ENCODE data around the gene NELL1.

NELL1 gene

DNA sequence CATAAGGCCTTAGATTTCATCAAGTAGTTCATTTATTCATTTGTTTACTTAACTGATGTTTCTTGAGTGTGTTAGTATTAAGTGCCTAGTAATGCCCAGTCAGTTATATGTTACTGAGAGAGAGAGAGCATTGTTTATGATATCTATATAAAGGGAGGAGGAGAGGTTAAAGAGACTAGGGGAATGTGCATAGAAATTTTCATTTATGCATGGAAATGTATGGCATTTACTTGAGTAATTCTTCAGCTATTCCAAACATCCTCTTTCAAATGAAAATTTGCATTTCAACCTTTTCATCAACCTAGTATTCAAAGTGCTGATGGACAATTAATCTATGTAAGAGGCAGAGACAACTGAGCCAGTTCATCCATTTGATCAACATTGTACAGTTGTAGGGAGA lies 199.7 kb downstream of the NELL1 start:
- in situ Hi-C loops (cut with MboI; ENCODE audit: low sequenced_read_pairs) = no loop called here

DNA sequence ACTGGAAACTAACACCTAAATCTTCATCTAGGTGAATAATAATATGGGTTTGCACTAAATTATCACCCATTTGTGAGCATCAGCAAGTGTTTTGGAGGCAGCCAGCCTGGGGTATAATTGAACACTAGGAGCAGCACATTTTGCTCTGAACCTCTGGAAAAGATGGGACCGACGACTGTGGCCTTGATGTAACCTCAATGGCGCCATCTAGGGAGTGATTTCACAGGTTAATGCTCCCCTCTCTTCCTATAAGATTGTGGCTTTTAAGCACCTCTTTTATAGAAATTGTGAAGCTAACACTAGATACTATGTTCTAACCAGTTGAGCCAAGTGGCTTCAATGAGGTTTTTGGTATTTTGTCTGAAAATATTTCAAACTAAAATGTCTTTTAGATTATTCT lies 203.7 kb downstream of the NELL1 start:
- in situ Hi-C loops (cut with MboI; ENCODE audit: low sequenced_read_pairs) = no loop called here

DNA sequence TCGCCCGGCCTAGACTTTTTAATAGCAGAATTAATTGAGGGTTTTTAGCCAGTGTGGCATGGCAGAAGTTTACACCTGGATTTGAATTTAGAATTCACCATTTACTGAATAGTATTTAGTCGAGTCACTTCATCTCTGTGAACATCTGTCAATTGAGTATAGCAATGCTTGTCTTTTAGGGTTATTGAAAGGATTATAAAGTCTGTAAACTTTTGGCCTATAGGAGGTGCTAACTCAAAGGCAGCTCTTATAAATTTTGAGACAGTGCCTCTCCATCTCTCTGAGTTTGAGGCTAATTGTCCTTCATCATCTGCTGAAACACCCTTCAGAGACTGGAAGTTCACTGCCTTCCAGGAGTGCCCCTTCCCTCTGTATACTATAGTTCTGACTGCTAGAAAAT lies 205.0 kb downstream of the NELL1 start:
- in situ Hi-C loops (cut with MboI; ENCODE audit: low sequenced_read_pairs) = no loop called here

DNA sequence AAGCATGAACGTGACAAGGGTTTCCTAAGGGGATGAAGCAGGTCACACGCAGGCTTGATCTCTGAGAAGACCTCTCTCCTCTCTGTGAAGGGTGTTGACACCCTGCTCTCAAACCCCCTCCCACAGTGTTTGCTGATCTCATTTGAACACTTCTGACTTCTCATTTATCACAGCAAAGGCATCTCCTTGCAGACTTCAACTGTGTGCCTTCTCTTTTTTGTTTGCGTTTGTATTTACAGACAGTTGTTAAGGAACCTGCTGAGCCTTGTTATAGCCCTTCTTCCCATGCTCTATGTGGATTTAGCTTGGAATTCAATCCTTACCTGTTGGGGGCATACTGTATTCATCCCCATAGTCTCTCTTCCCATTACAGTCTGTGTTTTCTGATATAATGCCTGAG lies 206.5 kb downstream of the NELL1 start:
- in situ Hi-C loops (cut with MboI; ENCODE audit: low sequenced_read_pairs) = no loop called here

DNA sequence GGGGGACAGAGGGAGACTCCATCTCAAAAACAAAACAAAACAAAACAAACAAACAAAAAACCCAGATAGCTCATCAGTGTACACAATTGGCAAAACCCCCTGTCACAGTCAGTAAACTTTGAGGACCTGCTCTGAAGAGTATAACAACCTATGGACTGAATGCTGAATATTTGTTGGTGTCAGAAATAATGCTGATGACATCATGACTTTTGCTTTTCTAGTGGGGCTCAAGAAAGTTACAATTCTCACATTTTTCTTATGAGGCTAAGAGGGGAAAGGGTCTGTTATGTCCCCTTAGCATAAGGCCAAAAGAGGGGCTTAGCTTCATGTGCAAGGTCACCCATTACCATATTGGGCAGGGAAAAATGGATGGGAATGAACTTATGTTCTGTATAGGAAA lies 207.4 kb downstream of the NELL1 start:
- in situ Hi-C loops (cut with MboI; ENCODE audit: low sequenced_read_pairs) = no loop called here

DNA sequence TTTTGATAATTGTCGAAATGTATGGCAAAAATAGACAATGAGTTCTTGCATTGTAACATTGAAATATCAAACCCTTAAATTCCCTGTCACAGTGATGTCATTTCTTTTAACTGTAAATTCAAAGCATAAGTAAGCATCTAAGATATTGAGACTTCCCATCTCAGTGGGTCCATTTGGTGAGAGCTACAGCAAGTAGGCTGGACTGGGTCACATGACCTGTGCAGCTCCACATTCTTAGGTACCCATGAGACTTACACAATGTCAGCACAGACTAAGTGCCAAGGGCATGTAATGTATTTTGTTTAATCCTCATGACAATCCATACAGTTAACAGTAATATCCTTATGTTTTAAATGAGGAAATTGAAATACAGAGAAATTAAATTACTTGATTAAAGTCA lies 210.7 kb downstream of the NELL1 start:
- in situ Hi-C loops (cut with MboI; ENCODE audit: low sequenced_read_pairs) = no loop called here

DNA sequence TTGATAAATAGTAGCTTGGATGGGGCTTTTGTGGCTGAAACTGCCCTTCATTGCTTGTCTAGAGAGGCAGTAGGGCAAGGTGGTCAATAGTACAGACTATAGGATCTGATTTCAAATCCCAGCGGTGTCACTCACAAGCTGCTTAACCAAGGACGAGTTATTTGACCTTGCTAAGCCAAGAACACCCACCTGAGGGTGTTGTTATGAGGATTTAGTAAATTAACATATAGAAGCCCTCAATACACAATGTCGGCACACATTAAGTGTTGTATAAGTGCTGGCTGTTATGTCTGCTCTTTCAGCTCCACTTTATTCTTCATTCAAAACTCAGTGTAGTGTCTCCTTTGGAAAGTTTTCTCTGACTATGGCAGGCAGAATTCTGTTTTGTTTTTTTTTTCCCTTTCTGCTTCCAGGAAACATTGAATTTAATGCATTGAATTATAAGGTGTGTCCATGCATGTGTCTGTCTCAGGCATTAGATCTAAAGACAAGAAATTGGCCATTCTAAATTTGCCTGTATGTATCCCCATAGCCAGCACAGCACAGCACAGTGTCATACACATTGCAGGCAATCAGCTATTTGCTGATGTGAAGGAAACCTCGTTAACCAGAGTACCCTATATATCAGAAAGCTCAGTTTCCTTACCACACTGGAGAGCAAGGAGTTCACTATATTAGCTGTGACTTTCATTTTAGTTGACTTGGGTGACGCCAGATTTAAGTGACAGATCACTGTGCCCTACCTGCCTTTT lies 212.1 kb downstream of the NELL1 start:
- in situ Hi-C loops (cut with MboI; ENCODE audit: low sequenced_read_pairs) = no loop called here

DNA sequence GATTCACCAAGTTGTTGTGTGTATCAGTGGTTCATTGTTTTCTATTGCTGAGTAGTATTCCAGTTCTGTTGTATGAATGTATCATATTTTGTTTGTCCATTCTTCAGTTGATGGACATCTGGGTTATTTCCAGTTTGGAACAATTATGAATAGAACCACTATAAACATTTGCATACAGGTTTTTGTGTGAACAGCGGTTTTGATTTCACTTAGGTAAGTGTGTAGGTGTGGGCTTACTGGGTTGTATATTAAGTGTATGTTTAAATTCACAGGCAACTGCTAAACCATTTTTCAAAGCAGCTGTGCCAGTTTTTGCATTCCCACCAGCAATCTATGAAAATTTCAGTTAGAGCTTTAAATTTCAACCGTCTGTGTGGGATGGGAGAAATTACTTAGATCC lies 217.8 kb downstream of the NELL1 start:
- in situ Hi-C loops (cut with MboI; ENCODE audit: low sequenced_read_pairs) = no loop called here

DNA sequence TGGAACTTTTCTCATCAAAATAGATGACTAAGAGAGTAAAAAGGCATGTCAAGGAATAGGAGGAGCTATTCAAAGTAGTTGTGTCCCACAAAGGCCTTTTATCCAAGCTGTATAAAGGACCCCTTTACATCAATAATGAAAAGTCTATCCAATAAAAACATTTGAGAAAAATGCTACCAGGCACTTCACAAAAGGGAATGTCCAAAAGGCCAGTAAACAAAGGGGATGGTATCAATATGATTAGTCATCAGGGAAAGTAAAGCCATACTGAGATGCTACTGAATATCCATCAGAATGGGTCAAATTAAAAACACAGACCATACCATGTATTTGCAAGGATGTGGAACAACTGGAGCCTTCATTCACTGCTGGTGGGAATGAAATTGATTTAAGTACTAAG lies 224.9 kb downstream of the NELL1 start:
- in situ Hi-C loops (cut with MboI; ENCODE audit: low sequenced_read_pairs) = no loop called here

DNA sequence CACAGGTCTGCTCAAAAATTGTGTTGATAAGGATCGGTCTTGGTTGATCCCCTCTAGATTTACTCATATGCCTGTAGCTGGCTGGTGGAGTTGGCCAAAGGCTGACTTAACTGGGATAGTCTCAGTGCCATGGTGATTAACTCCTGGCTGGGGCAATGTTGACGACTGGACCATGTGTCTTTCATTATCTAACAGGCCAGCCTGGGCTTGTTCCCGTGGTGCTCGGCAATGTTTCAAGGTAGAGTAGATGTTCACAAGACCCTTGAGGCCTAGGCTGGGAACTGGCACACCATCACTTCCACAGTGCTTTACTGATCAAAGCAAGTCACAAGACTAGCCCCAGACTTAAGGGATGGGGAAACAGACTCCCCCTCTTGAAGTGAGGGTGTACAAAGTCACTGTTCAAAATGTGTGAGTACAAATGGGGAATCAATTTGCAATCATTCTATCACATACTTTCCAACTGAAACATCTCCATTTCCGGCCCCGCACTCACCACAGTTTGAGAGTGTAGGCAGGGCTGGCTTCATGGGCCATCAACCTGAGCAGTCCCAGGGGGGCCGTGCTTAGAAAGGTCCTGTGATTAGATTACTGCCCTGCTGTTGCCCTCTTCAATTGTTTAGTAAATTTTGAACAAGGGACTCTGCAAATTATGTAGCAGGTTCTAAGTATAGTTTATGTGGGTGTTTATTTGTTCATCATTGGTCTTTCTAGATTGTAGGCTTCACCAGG lies 240.8 kb downstream of the NELL1 start:
- in situ Hi-C loops (cut with MboI; ENCODE audit: low sequenced_read_pairs) = no loop called here

DNA sequence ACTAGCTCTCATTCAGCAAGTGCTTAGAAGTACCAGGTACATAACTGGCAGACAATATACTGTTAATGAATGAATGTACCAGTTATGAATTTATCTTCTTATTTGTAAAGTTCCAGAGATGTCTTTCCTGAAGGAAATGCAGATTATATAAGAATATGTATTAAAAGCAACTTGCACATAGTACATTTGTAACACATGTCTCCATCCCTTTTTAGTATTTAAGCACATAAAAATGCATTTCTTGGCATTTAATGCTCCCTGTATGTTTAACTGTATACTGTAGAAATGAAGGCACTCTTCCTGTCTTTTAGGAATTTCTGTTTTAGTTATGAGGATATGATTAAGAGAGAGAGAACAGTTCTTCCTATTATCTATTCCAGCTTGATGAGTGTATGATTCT lies 241.3 kb downstream of the NELL1 start:
- in situ Hi-C loops (cut with MboI; ENCODE audit: low sequenced_read_pairs) = no loop called here

DNA sequence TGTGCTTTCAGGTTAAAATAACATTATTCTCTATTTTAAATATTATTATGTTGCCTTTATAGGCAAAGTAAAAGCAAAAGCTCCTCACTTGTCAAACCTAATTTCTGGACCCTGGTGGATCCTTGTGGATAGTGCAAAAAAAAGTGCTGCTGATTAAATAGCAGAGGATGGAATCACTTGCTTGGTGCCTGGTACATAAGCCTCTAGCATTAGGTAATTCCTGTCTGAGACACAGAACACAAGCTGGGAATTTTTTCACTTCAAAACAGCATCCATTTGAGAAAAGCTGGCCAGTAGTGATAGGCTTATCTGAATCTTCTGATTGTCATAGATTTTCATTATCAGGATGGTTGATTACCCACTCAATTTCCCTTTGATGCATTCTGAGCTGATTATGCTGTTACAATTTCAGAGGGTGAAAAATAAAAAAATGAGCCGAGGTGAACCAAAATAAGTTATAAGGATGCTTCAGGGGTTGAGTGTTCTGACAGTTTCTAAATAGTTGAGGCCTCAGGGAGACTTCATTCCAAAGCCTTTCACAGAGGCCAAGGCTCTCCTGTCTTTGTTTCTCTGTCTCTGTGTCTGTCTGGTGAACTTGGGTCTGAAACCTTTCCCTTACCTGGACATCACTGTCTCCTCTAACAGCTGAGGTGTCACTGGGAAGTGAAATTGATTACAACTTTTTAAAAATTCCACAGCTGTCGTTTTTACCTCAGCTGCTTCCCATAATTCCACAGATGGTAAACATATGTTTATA lies 242.9 kb downstream of the NELL1 start:
- in situ Hi-C loops (cut with MboI; ENCODE audit: low sequenced_read_pairs) = no loop called here

DNA sequence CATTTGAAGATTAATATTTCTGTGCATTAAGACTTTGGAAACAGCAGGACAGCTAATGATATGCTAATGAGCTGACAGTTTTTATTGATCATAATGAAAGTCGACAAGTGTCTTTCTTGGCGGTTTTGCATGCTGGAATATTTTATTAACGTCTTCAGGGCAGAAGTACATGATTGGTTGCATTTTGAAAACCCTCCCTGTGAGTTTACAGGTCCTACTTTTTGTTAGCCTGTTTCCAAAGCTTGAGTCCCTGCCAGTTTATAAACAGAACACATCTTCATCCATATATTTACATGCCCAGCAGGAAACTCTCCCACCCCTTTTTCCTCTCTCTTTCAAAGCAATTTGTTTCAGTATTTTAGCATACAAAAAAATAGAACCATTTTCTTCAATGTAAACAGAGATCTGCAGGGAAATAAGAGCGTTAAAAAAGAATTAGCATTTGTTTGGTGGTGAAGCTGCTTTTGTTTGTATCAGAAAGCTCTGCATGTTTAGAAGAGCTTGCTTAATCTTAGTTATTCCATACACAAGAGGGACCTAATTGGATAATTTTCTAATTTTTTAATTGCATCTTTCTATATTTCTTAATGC lies 243.6 kb downstream of the NELL1 start:
- in situ Hi-C loops (cut with MboI; ENCODE audit: low sequenced_read_pairs) = no loop called here

DNA sequence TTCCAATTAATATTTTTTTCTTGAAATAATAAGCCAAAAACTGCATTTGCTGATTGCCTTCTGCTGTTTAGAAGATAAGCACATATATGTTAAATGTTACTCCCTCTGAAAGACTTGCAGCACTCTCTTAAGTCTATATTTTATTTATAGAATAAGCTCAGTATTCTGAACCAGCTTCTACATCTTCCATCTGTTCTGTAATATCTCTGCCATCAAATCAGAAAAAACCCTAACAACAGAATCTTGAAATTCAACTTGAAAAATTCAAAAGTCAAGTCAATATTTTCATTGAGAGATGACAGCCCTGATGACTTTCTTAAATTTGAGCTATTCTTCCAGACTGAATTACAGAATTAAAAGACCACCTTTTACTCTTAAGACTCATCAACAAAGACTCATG lies 247.9 kb downstream of the NELL1 start:
- in situ Hi-C loops (cut with MboI; ENCODE audit: low sequenced_read_pairs) = no loop called here

DNA sequence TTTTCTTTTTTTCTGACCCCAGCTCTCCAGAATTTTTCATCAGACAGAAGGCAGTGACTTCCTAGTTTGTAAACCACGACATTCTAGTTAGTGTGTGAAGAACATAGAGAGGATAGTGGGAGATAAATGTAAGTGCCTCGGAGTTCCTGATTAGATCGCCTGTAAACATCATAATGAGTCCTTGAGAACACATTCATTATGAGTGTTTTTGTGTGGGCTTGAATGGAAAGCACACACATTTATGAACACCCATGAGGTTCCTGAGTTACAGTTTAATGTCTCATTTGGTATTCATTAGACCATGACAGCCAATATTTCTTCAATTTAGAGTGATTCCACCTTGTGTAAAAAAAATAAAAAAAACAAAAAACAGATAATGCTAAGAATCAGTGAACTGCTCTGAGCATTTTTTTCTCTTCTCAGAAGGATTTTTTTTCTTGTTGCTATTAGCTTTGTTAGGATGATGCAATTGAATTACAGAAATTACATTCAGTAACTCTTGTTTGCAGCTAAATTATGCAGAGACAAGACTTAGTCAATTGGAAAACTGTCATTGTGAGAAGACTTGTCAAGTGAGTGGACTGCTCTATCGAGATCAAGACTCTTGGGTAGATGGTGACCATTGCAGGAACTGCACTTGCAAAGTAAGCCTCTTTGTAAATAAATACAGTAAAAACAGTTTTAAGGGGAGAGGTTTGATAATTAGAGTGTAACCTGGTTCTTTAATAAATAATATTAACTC lies 257.6 kb downstream of the NELL1 start:
- in situ Hi-C loops (cut with MboI; ENCODE audit: low sequenced_read_pairs) = no loop called here

DNA sequence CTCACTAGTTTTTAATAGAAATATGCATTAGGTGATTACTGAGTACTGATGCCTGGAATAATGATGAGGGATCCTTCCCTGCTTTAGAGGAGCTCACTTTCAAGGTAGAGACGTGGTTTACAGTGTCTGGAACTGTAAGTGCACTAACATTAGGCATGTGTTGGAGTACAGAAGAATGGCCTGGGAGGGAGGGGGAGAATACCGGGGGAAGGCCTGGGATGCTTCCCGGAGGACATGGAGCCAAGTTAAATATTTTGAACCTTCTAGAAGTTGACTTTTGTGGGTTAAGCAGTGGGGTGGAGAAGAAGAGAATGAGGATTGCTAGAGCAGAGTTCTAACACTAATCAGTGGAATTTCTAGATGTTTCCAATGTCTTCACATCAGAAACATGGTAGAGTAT lies 261.6 kb downstream of the NELL1 start:
- in situ Hi-C loops (cut with MboI; ENCODE audit: low sequenced_read_pairs) = no loop called here

DNA sequence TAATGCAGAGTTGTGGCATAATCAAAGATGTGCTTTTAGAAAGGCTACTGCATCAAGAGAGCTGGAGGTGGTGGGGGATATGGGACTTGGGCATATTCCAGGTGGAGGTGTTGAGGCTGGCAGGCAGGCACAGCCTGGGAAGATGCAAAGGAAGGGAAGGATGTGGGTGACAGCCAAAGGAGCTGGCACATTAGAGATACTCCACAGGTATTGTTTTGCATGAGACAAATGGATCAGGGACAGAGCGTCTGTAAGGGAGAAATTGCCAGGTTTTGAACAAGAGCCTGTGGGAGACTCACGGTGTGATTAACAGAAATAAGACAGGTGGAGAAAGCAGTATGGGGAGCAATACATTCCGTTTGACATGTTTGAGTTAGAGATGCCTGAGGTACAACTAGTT lies 263.7 kb downstream of the NELL1 start:
- in situ Hi-C loops (cut with MboI; ENCODE audit: low sequenced_read_pairs) = no loop called here

DNA sequence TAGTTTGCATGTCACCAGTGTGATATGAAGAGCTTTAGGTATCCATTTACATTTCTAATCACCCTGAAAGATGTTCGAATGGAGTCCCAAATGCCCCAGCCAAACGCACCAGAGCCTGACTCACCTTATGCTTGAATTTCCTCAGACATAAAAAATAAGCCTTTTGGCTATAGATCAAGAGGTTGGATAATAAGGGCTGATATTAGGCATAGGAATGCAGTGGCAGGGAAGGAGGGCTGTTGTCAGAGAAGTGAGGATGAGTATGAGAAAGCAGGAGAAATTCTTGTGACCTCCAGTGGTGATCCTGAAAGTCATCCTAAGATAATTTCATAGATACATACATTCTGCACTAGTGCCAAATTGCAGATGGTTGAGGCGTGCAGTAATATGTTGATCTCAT lies 264.6 kb downstream of the NELL1 start:
- in situ Hi-C loops (cut with MboI; ENCODE audit: low sequenced_read_pairs) = no loop called here

DNA sequence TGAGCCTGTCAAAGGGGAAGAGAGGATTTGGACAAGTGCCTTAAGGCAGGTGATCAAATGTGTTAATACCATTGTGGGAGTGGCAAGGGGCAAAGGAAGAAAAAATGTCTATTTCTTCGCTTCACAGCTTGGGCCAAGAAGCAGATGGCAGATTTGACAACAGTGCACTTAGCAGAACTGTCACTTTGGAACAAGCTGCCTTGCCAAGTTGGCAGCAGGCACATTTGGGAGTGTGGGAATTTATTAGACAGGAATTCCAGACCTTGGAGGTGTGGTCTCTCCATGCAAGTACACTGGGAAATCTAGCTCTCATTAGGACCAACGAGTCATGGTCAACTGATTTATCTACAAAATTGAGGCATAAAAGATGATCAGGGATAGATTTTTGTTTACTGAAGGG lies 265.1 kb downstream of the NELL1 start:
- in situ Hi-C loops (cut with MboI; ENCODE audit: low sequenced_read_pairs) = no loop called here

DNA sequence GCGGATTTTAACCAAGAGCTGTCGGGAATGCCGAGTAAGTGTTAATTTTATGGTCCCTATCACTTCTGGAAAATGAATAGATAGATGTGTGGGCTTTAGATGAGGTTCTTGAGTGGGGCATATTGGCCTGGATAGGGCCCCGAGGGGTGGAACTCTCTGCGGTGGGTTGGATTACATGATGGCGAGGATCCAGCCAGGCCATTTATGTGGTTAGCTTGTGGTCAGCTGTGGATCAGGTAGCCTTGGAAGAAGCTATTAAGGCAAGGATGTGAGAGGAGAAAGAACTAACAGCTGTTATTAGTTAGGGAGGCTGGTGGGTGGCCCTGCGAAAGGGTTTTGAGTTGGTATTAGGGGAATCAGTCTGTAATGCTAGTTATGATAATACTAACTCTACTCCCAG lies 268.4 kb downstream of the NELL1 start:
- in situ Hi-C loops (cut with MboI; ENCODE audit: low sequenced_read_pairs) = no loop called here

DNA sequence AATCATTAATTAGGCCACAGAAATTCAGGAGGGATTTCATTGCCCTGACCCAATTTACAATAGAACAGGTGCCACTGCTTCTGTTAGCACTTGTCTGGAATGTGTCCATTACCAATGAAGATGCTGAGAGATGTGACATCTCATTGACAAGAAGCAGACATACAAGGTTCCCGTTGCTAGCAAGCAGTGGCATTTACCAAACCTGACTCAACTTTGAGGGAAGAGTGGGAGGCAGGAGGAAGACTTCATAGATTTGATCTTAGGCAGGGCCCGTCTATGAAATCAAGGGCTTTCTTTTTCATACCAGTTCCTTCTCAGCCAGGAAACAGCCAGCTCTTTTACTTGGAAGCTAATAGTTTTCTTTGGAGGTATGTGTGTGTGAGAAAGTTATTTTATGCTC lies 280.2 kb downstream of the NELL1 start:
- in situ Hi-C loops (cut with MboI; ENCODE audit: low sequenced_read_pairs) = no loop called here

Measured in HL-60/S4 (cell line).